Cardiac fibroblast (primary cell): ENCODE data around the gene FRMD4A.

Experiments used
- DNase-seq, 2 donors: peaks; one replicate each; pipeline versions ENCODE4 v3.0.0 to v3.0.0-alpha.2; 2010; ENCODE audit warnings: low read depth in 2 of 2
- H3K4me3 ChIP-seq, 2 donors: replicated peaks in 1 of 2; 1 replicate in 1 of 2; 2 replicates in 1 of 2; pipeline ENCODE4 v1.5.1; 2011; ENCODE audit warnings: low read depth in 2 of 2, low read length in 2 of 2, mild to moderate bottlenecking in 2 of 2, moderate library complexity in 1 of 2
- TF ChIP-seq, protein P1 (sequence below): IDR thresholded peaks from one replicate; pipeline ENCODE4 v1.5.1; 2011; ENCODE audit warnings: low read depth, mild to moderate bottlenecking, low read length, inconsistent platforms

Gene FRMD4A

DNA sequence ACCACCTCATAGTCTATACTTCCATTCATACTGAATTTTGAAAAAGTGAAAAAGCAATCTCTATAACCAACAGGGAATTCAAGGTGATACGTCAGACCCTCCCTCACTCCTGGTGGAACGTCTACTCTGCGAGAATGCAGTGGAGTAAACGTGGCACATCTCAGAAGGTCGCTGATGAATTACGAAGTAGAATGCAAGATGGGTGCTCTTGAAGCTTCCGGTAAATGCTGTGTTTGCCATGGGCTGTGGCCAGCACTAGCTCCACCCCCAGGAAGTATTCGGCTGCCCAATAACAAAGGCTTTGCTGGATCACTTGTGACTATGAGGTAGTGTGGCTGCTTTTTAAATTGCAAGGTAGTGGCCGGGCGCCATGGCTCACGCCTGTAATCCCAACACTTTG lies 517.9 kb downstream of the FRMD4A start:
- TF ChIP-seq, protein P1, sequence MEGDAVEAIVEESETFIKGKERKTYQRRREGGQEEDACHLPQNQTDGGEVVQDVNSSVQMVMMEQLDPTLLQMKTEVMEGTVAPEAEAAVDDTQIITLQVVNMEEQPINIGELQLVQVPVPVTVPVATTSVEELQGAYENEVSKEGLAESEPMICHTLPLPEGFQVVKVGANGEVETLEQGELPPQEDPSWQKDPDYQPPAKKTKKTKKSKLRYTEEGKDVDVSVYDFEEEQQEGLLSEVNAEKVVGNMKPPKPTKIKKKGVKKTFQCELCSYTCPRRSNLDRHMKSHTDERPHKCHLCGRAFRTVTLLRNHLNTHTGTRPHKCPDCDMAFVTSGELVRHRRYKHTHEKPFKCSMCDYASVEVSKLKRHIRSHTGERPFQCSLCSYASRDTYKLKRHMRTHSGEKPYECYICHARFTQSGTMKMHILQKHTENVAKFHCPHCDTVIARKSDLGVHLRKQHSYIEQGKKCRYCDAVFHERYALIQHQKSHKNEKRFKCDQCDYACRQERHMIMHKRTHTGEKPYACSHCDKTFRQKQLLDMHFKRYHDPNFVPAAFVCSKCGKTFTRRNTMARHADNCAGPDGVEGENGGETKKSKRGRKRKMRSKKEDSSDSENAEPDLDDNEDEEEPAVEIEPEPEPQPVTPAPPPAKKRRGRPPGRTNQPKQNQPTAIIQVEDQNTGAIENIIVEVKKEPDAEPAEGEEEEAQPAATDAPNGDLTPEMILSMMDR = no peak
- no peak for DNase-seq
- H3K4me3 ChIP-seq = no peak overlapping the region

DNA sequence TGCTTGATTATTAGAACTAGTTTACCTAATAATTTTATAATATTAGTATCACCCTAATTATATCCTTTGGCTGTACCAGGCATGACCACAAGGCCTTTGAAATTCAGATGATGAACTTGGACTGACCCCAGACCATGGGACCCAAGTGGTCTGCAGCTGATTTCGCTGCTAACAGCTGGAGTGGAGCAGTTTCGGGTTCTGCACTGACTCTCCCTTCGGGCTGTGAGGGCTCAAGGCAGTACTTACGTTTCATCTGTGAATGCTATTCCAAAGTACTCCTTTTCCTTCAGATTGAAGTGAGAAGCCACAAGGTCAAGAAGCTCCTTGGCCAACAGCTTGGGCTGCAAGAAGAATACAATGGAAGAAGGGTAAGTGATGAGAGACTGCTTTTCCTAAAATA lies 520.2 kb downstream of the FRMD4A start:
- no peak for DNase-seq
- TF ChIP-seq, protein P1 = no peak
- H3K4me3 ChIP-seq = no peak overlapping the region

DNA sequence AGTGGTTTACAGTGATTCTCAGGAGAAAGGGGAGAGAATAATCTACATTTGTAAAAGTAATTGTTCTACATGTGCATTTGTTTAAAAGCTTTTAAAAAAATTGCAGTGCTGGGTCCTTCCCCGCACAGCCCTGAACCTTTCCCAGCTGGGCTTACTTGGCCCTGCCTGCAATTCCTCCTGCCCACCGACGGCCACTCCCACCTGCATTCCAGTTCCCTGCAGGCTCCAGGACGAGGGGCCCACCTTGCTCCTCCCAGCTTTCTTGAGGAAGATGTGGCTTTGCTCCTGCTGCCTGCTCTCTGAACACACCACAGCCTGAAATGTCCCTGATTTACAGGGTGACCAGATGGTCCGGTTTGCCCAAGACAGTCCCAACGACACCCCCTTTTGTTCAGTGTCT lies 521.3 kb downstream of the FRMD4A start:
- TF ChIP-seq, protein P1 = no peak
- no peak overlapping the region for H3K4me3 ChIP-seq
- no peak for DNase-seq

DNA sequence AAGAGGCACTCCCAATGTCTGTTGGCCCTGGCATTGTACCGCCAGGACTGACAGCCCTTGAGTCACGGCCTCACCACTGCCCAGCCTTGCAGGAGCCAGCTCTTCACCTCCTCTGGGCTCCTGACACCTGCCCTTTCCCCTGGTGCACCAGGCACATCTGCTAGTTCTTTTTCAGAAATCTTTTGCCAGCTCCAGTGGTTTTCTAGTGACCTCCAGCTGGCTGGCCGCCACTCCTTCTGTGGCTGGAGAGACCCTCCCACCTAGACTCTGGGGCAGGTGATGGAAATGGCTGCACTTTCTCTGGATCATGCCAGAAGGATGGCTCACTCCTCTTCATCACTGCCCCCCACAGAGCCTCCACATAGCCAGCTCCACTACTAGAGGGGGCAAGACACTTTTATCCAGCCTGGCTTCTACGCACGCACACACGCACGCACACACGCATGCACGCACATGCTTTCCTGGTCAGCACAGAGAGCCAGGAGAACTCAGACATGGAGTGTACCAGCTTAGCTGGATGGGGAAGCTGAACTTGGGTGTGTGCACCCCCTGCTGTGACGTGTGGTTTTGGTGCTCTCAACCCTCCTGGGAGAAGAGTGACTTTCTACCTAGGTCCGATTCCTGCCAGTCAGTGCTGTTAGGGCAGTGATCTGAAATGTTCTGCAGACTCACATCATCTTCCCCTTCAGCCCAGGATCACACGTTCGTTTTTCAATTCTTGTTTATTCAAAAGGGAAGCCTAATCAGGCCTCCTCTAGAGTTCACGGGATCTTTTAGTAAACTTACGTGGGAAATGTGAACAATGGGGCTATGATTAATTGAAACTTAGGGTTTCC lies 522.0 kb downstream of the FRMD4A start:
- no peak for DNase-seq
- no peak overlapping the region for H3K4me3 ChIP-seq
- TF ChIP-seq, protein P1 = no peak

DNA sequence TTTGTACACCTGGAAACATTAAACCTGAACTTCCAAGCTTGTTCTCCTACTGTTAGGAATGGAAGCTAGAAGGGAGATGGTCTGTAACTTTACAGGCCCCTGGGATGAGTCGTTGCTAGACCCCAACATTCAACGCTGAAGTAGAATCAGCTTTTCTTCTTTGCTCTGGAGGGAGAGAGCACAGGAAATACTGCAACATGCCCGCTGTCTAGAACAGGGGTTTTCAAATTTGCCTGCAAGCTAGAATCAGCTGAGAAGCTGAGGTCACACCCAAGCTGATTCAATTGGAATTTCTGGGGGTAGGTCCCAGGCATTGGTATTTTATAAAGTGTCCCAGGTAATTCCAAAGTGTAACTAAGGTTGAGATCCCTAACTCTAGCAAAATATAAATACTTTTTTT lies 524.3 kb downstream of the FRMD4A start:
- no peak overlapping the region for H3K4me3 ChIP-seq
- TF ChIP-seq, protein P1 = no peak
- no peak for DNase-seq

DNA sequence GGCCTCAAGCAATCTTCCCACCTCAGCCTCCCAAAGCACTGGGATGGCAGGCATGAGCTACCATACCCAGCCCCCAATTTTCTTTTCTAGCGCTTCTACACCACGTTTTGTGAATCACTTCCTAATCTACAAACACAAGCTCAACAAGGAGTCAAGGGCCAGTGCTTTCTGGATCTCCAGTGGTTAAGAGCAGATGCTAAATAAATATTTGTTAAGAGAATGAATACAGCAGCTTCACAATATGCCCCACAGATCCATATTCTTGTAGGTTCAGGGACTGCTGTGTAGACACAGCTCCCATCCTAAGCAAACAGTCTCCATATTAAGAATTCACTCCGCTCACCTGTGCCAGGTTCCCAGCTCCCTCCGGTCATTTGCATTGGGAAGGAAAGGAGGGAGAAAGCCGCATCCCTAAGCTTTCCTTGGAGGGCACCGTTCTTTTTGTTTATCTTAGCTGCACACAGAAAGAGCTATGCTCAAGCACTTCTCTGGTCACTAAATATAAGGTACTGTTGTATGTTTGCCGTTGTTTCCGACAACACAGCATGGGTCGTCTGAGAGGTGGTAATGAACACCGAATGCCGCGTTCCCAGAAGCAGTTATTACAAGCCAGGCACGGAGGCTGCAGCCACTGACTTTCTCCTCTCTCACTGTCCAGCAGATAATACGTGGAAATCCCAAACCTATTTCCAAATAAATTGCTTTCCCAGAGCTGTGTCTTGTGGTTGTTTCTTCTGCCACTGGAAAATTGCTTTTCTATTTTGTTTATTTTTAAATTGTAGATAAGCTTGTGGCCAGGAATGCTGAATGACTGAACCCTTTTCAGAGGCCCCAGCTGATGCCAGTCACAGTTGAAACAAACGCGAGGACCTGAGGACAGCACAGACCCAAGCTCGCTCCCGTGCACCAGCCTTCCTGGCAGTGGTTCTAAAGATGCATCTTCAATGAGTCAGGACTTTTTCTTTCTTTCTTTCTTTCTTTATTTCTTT lies 526.9 kb downstream of the FRMD4A start:
- peak; percentile 21 to 43 for DNase-seq
- H3K4me3 ChIP-seq = no peak overlapping the region
- TF ChIP-seq, protein P1 = no peak
